Measurements from ENCODE around the gene DGCR2. TPM values are rescaled to one million over a fixed set of nuclear protein-coding genes. Genes with fewer than 3 reads are reported as not detected.

Gene DGCR2
- total and polyA plus RNA-seq, 10 of the 15 experiments (the other 5 are each of a cell fraction or from before 2014, with no cell fraction given), result 0.19 to 28.4 (median 16.0) TPM

DNA sequence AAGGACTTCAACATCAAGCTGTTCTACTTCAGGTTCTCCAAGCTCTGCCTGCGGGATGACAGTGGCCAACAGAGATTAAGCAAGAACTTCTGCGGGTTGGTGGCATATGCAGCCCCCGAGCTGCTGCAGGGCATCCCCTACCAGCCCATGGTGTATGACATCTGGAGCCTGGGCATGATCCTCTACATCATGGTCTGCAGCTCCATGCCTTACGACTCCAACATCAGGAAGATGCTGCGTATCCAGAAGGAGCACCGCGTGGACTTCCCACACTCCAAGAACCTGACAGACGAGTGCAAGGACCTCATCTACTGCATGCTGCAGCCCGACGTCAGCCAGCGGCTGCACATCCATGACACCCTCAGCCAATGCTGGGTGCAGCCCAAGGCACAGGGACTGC, 2.8 kb upstream of the DGCR2 start:
- Histone ChIP-seq H2AFZ (ENCODE audit: control insufficient read depth, low read depth, low read length) (no peak overlapping the region), H3K79me2 (ENCODE audit: control insufficient read depth, insufficient read depth, low read length) (peaks cover 22% of the 10 kb centered on the region), H3K27ac (ENCODE audit: control insufficient read depth, insufficient read depth) (no peak overlapping the region), H3K4me3 (no peak overlapping the region), H3K4me1 (ENCODE audit: control insufficient read depth, insufficient read depth, low read length) (peaks cover 9% of the 10 kb centered on the region), H3K27me3 (replicated peaks in 1 of 2; ENCODE audit: control insufficient read depth in 2 of 2, insufficient read depth in 2 of 2, low read length in 1 of 2) (no peaks in the 10 kb centered on the region; a peak in 1 of 4 replicates), H3K4me2 (ENCODE audit: control insufficient read depth, insufficient read depth) (no peak overlapping the region), H4K20me1 (ENCODE audit: control insufficient read depth, insufficient read depth) (no peaks in the 10 kb centered on the region; the same call in 1 of the 2 replicates), H3K9ac (ENCODE audit: control insufficient read depth, insufficient read depth, low read length) (no peak overlapping the region), H3K36me3 (ENCODE audit: control insufficient read depth in 2 of 2, insufficient read depth in 2 of 2, low read length in 1 of 2) (no peaks in the 10 kb centered on the region), H3K9me3 (replicated peaks; ENCODE audit: control insufficient read depth, insufficient read depth, low read length) (no peaks in the 10 kb centered on the region)
- no peak for TF ChIP-seq BMI1 (IDR thresholded peaks at IDR 0.05; ENCODE audit: borderline replicate concordance)
- TF ChIP-seq MEF2B (IDR thresholded peaks at IDR 0.05; ENCODE audit: partially characterized antibody, poor library complexity, severe bottlenecking), result no peak
- no peak for TF ChIP-seq HDAC2 (IDR thresholded peaks at IDR 0.05)
- TF ChIP-seq SPI1 (IDR thresholded peaks at IDR 0.05; ENCODE audit: borderline replicate concordance, insufficient read depth, low read depth, low read length), result no peak
- TF ChIP-seq, protein P1, sequence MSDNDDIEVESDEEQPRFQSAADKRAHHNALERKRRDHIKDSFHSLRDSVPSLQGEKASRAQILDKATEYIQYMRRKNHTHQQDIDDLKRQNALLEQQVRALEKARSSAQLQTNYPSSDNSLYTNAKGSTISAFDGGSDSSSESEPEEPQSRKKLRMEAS (IDR thresholded peaks at IDR 0.05; ENCODE audit: low read depth, low read length), result no peak
- TF ChIP-seq NR2F1 (conservative IDR thresholded peaks at IDR 0.05), result no peak
- no peak for TF ChIP-seq CEBPB (IDR thresholded peaks at IDR 0.05; ENCODE audit: borderline replicate concordance in 1 of 2, low read depth in 2 of 2, low read length in 2 of 2)
- TF ChIP-seq, protein P2, sequence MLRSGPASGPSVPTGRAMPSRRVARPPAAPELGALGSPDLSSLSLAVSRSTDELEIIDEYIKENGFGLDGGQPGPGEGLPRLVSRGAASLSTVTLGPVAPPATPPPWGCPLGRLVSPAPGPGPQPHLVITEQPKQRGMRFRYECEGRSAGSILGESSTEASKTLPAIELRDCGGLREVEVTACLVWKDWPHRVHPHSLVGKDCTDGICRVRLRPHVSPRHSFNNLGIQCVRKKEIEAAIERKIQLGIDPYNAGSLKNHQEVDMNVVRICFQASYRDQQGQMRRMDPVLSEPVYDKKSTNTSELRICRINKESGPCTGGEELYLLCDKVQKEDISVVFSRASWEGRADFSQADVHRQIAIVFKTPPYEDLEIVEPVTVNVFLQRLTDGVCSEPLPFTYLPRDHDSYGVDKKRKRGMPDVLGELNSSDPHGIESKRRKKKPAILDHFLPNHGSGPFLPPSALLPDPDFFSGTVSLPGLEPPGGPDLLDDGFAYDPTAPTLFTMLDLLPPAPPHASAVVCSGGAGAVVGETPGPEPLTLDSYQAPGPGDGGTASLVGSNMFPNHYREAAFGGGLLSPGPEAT (IDR thresholded peaks at IDR 0.05; ENCODE audit: low read depth), result no peak
- no peak for TF ChIP-seq SMAD1 (IDR thresholded peaks at IDR 0.05; ENCODE audit: low read depth, partially characterized antibody)
- TF ChIP-seq, protein P3, sequence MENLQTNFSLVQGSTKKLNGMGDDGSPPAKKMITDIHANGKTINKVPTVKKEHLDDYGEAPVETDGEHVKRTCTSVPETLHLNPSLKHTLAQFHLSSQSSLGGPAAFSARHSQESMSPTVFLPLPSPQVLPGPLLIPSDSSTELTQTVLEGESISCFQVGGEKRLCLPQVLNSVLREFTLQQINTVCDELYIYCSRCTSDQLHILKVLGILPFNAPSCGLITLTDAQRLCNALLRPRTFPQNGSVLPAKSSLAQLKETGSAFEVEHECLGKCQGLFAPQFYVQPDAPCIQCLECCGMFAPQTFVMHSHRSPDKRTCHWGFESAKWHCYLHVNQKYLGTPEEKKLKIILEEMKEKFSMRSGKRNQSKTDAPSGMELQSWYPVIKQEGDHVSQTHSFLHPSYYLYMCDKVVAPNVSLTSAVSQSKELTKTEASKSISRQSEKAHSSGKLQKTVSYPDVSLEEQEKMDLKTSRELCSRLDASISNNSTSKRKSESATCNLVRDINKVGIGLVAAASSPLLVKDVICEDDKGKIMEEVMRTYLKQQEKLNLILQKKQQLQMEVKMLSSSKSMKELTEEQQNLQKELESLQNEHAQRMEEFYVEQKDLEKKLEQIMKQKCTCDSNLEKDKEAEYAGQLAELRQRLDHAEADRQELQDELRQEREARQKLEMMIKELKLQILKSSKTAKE (IDR thresholded peaks at IDR 0.05; ENCODE audit: low read depth, poor library complexity, severe bottlenecking), result no peak
- no peak for TF ChIP-seq PAX8 (IDR thresholded peaks at IDR 0.05)
- TF ChIP-seq JUND (IDR thresholded peaks at IDR 0.05; ENCODE audit: low read depth, low read length), result no peak
- TF ChIP-seq, protein P4, sequence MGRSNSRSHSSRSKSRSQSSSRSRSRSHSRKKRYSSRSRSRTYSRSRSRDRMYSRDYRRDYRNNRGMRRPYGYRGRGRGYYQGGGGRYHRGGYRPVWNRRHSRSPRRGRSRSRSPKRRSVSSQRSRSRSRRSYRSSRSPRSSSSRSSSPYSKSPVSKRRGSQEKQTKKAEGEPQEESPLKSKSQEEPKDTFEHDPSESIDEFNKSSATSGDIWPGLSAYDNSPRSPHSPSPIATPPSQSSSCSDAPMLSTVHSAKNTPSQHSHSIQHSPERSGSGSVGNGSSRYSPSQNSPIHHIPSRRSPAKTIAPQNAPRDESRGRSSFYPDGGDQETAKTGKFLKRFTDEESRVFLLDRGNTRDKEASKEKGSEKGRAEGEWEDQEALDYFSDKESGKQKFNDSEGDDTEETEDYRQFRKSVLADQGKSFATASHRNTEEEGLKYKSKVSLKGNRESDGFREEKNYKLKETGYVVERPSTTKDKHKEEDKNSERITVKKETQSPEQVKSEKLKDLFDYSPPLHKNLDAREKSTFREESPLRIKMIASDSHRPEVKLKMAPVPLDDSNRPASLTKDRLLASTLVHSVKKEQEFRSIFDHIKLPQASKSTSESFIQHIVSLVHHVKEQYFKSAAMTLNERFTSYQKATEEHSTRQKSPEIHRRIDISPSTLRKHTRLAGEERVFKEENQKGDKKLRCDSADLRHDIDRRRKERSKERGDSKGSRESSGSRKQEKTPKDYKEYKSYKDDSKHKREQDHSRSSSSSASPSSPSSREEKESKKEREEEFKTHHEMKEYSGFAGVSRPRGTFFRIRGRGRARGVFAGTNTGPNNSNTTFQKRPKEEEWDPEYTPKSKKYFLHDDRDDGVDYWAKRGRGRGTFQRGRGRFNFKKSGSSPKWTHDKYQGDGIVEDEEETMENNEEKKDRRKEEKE (IDR thresholded peaks at IDR 0.05), result no peak
- no peak for TF ChIP-seq SMARCA5 (IDR thresholded peaks at IDR 0.05)
- ChIA-PET CTCF (no interaction called here), SMC1A (ENCODE audit: uncharacterized antibody, unreplicated experiment) (no interaction called here), RAD21 (ENCODE audit: unreplicated experiment) (no interaction called here), POLR2A (interaction anchor here (0.9 kb wide), 1 partner anchor 9 kb away, joined by 3 read pairs; no protein-coding TSS in a partner anchor)
- FAIRE-seq, result no peak
- DNase-seq (ENCODE audit: low read depth, low spot score), result no peak
- in situ Hi-C loops (cut with MboI) (no loop called here), intact Hi-C loops (cut with micrococcal nuclease; ENCODE audit: unreplicated experiment) (no loop called here)
- no TSS peak for BruUV-seq (replicated peaks)
- WGBS (ENCODE audit: insufficient coverage, insufficient replicate concordance, low lambda C conversion rate, missing lambda C conversion rate), result 78% methylated on average over 11 of the region's 11 CpGs
- ATAC-seq, result no peak
